Kidney epithelial cell (primary cell): ENCODE results near the gene PTPRD. TPM values are rescaled to one million over a fixed set of nuclear protein-coding genes. Genes with fewer than 3 reads are reported as not detected.

ENCODE experiments used
- DNase-seq: peaks from one replicate; pipeline ENCODE4 v3.0.0-alpha.2; 2010; ENCODE audit warnings: low read depth
- H3K27me3 ChIP-seq: 2 replicates; pipeline ENCODE4 v1.6.0; 2011; ENCODE audit warnings: low read length; ENCODE audit not compliant: control insufficient read depth, insufficient read depth
- H3K36me3 ChIP-seq: 2 replicates; pipeline ENCODE4 v1.5.1; 2011; ENCODE audit warnings: low read length; ENCODE audit not compliant: control insufficient read depth, insufficient read depth
- H3K4me3 ChIP-seq: 2 replicates; pipeline ENCODE4 v1.5.1; 2011; ENCODE audit warnings: low read depth, mild to moderate bottlenecking, control low read depth, low read length
- CTCF ChIP-seq: IDR thresholded peaks from 2 replicates; pipeline ENCODE4 v1.5.1; 2011; ENCODE audit warnings: mild to moderate bottlenecking, moderate library complexity, low read length, control low read depth, inconsistent platforms; ENCODE audit not compliant: insufficient read depth, poor library complexity, severe bottlenecking
- total RNA-seq: library from RNA; depleted of rRNA; stranded (reverse); fragments of >200 nt; gene quantifications from 2 replicates; pipeline ENCODE4 v1.2.3, GENCODE V29; 2015

The PTPRD gene
- total RNA-seq, 1 donor from 2014 or later, result 18.8 TPM

- Histone ChIP-seq H3K27me3 (no peaks in the 10 kb centered on the region), H3K4me3 (no peak overlapping the region), H3K36me3 (no peaks in the 10 kb centered on the region)
- no peak for TF ChIP-seq CTCF
- DNase-seq, result no peak
Observed at GRCh38 chr9:9283159-9283986, 1329.4 kb downstream of the PTPRD start.

- TF ChIP-seq CTCF, result no peak
- Histone ChIP-seq H3K36me3 (no peaks in the 10 kb centered on the region), H3K27me3 (no peaks in the 10 kb centered on the region), H3K4me3 (no peak overlapping the region)
- no peak for DNase-seq
Observed at GRCh38 chr9:9275601-9276000, 1337.2 kb downstream of the PTPRD start.

GRCh38 chr9:9257999-9258498, 1354.8 kb downstream of the PTPRD start:
- no peak overlapping the region for H3K4me3 ChIP-seq
- H3K36me3 ChIP-seq, result no peaks in the 10 kb centered on the region
- no peak for TF ChIP-seq CTCF
- H3K27me3 ChIP-seq, result no peaks in the 10 kb centered on the region
- no peak for DNase-seq

- DNase-seq, result no peak
- no peak overlapping the region for H3K4me3 ChIP-seq
- no peaks in the 10 kb centered on the region for H3K36me3 ChIP-seq
- no peaks in the 10 kb centered on the region for H3K27me3 ChIP-seq
- TF ChIP-seq CTCF, result no peak
Observed at GRCh38 chr9:9246726-9247125, 1366.1 kb downstream of the PTPRD start.

GRCh38 chr9:9231946-9232345, 1380.9 kb downstream of the PTPRD start:
- H3K4me3 ChIP-seq, result no peak overlapping the region
- no peak for TF ChIP-seq CTCF
- H3K27me3 ChIP-seq, result no peaks in the 10 kb centered on the region
- no peaks in the 10 kb centered on the region for H3K36me3 ChIP-seq
- no peak for DNase-seq
